Ovary (tissue), 9 donors: ENCODE data around the gene SMIM44. TPM values are rescaled to one million over a fixed set of nuclear protein-coding genes. Genes with fewer than 3 reads are reported as not detected.
"Not testable (repeated sequence)": the region's sequence is repeated elsewhere in the genome, so short reads cannot be mapped to it uniquely, and the experiment has no call there.

Experiments
- DNase-seq, 5 donors: peaks; one replicate each; pipeline ENCODE4 v3.0.0-alpha.2; 2019 to 2020
- H3K27ac ChIP-seq, 2 donors: fragments of 200-600 bp; one replicate each; pipeline versions ENCODE4 v1.5.1 to v1.8.0; 2019 to 2022
- H3K27me3 ChIP-seq: fragments of 200-600 bp; one replicate; pipeline ENCODE4 v1.8.0; 2022
- H3K36me3 ChIP-seq: fragments of 200-600 bp; sonication (generic); one replicate; pipeline ENCODE4 v1.5.1; 2019
- H3K4me1 ChIP-seq: one replicate; pipeline ENCODE4 v1.8.1; 2013; ENCODE audit warnings: mild to moderate bottlenecking, moderate library complexity; ENCODE audit not compliant: insufficient read depth
- H3K4me3 ChIP-seq: fragments of 200-600 bp; sonication (generic); one replicate; pipeline ENCODE4 v1.5.1; 2017
- H3K9me3 ChIP-seq, 2 donors: fragments of 200-600 bp in 1 of 2; sonication (generic) in 1 of 2; one replicate each; pipeline versions ENCODE4 v1.5.1 to v1.8.1; 2013 to 2019; ENCODE audit warnings: mild to moderate bottlenecking in 1 of 2, moderate library complexity in 1 of 2
- CTCF ChIP-seq, 3 donors: fragments of 450-650 bp in 2 of 3; fragments of 200-600 bp in 1 of 3; IDR thresholded peaks; one replicate each; pipeline versions ENCODE4 v1.5.1 to v1.8.0; 2016 to 2022; ENCODE audit warnings: antibody characterized with exemption in 3 of 3, mild to moderate bottlenecking in 1 of 3
- EP300 ChIP-seq: sonication (generic); formaldehyde crosslinking; IDR thresholded peaks from one replicate; pipeline ENCODE4 v1.6.1; 2017; ENCODE audit warnings: antibody characterized with exemption
- POLR2A ChIP-seq: fragments of 450-650 bp; IDR thresholded peaks from one replicate; pipeline ENCODE4 v1.6.1; 2017; ENCODE audit warnings: antibody characterized with exemption, mild to moderate bottlenecking, moderate library complexity
- WGBS, 3 donors: extraction: QIAGEN DNeasy Blood & Tissue Kit in 1 of 3; methylation state at CpG; one replicate each; pipeline versions ENCODE4 v1.1.5 to v1.1.7; 2013 to 2017; 5-methylcytosine and 5-hydroxymethylcytosine counted together
- intact Hi-C, 4 donors: fragments of 100-400 bp; cut with DNase I; formaldehyde crosslinking; loops; one replicate each; pipeline versions ENCODE4 v1.11.0 to v1.15.1; 2022 to 2023
- polyA plus RNA-seq, 2 donors: library from polyadenylated mRNA; stranded (reverse); fragments of 200-250 nt in 1 of 2; fragments of 350-450 nt in 1 of 2; fragmentation: Illumina TruSeq in 1 of 2; extraction: RNeasy Lipid Tissue Mini Kit (QIAGEN cat#74804) in 1 of 2; gene quantifications; one replicate each; pipeline ENCODE4 v1.2.3, GENCODE V29; 2013 to 2014
- total RNA-seq, 7 donors: library from RNA; depleted of rRNA in 2 of 7; stranded (reverse); fragments of >200 nt in 2 of 7; fragmentation: NEBNext Ultra II Directional in 3 of 7; extraction: Animal tissue kit (Norgen Biotek cat#: 25700) in 3 of 7; gene quantifications; one replicate each; pipeline versions ENCODE4 v1.1.0 to v1.2.4, GENCODE V29; 2016 to 2023
- donor health status: DM: no; HTN: no; CAD: no; lungs with moderate emphysema.
- donor health status: DM: no; HTN: no; CAD: no.
- donor health status: Bipolar disorder and iron deficiency.
- donor health status: DM: yes; HTN: yes; CAD: no.
- donor health status: DM: no; HTN: no; CAD: no.
- donor health status: DM: yes; HTN: yes; CAD: no.

SMIM44 gene
- total and polyA plus RNA-seq, 9 donors, result 0.92 TPM; not detected in 8

GRCh38 chr19:3451451-3451866 lies 31.8 kb downstream of the SMIM44 start:
- Histone ChIP-seq H3K4me1 (peaks cover 3% of the 10 kb centered on the region), H3K36me3 (no peaks in the 10 kb centered on the region), H3K27me3 (no peaks in the 10 kb centered on the region), H3K27ac (peak overlapping the region; percentile 59 to 83), H3K4me3 (no peak overlapping the region), H3K9me3 (no peaks in the 10 kb centered on the region)
- DNase-seq, result no peak
- intact Hi-C loops, result no loop called here
- 73 to 78% (median 76%) methylated on average over 10 of the region's 10 CpGs for whole genome bisulfite sequencing, 3 donors
- TF ChIP-seq CTCF (IDR thresholded peaks at IDR 0.05), result no peak
- TF ChIP-seq EP300, result no peak
- no peak for TF ChIP-seq POLR2A

GRCh38 chr19:3450796-3451411 lies 32.3 kb downstream of the SMIM44 start:
- Histone ChIP-seq H3K9me3 (no peaks in the 10 kb centered on the region), H3K4me1 (peaks cover 3% of the 10 kb centered on the region), H3K27me3 (no peaks in the 10 kb centered on the region), H3K27ac (peak overlapping the region; percentile 59 to 83), H3K4me3 (no peak overlapping the region), H3K36me3 (no peaks in the 10 kb centered on the region)
- peak in 3 of 5 donors; percentile 60 to 76 (median 69) for DNase-seq
- TF ChIP-seq EP300 (peak; percentile 95), POLR2A (no peak)
- intact Hi-C loops, result no loop called here
- 13 to 21% (median 18%) methylated on average over 12 of the region's 12 CpGs for WGBS, 3 donors

GRCh38 chr19:3448616-3449334 lies 34.5 kb downstream of the SMIM44 start:
- Histone ChIP-seq H3K27ac (peak overlapping the region in 1 of 2 donors; percentile 38), H3K27me3 (no peaks in the 10 kb centered on the region), H3K4me3 (no peak overlapping the region), H3K36me3 (no peaks in the 10 kb centered on the region), H3K4me1 (peaks cover 3% of the 10 kb centered on the region), H3K9me3 (no peaks in the 10 kb centered on the region)
- DNase-seq, result no peak
- 90 to 94% (median 93%) methylated on average over 27 to 28 of the region's 28 CpGs for WGBS, 3 donors
- TF ChIP-seq CTCF (IDR thresholded peaks at IDR 0.05), result no peak
- no peak for TF ChIP-seq POLR2A
- no peak for TF ChIP-seq EP300
- intact Hi-C loops, result no loop called here

- H3K9me3 ChIP-seq, intact Hi-C loops, H3K4me1 ChIP-seq, H3K27me3 ChIP-seq, H3K36me3 ChIP-seq, H3K27ac ChIP-seq, DNase-seq, H3K4me3 ChIP-seq: not testable (repeated sequence)
- 96 to 98% (median 97%) methylated on average over 4 of the region's 4 CpGs for WGBS, 3 donors
Measured at GRCh38 chr19:3446657-3447056, 36.6 kb downstream of the SMIM44 start.

GRCh38 chr19:3444695-3445234 lies 38.5 kb downstream of the SMIM44 start:
- H3K9me3 ChIP-seq, result no peaks in the 10 kb centered on the region
- no peaks in the 10 kb centered on the region for H3K27me3 ChIP-seq
- H3K36me3 ChIP-seq, result no peaks in the 10 kb centered on the region
- no peak overlapping the region for H3K4me3 ChIP-seq
- no peak for TF ChIP-seq EP300
- no peak for TF ChIP-seq POLR2A
- no peak for TF ChIP-seq CTCF (IDR thresholded peaks at IDR 0.05)
- no peak for DNase-seq
- no peak overlapping the region for H3K27ac ChIP-seq
- intact Hi-C loops, result no loop called here
- 73 to 80% (median 76%) methylated on average over 24 of the region's 24 CpGs for WGBS, 3 donors
- peaks cover 1% of the 10 kb centered on the region for H3K4me1 ChIP-seq
